Fibroblast of skin of left biceps (primary cell): Measurements from ENCODE around the gene TAMALIN.

Source experiments
- DNase-seq, 2 experiments: peaks; one replicate each; pipeline ENCODE4 v3.0.0-alpha.2; 2013; ENCODE audit warnings: low read depth in 2 of 2

The TAMALIN gene

DNA sequence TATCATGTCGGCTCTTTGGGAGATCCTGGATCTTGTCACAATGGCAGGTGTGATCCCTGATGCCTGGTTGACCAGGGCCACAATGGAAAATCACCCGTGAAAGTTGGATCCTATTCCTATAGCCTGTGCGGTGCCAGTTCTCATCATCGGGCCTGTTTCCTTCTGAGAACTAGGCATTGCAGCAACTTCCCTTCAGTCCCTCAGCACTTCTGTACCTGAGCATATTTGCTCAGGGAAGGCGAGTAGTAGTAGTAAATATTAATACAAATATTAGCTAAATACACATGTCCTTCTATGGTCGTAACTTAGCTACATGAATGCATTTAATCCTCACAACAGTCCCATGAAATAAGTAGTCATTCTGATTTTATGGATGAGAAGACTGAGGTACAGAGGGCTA, 22.1 kb upstream of the TAMALIN start:
- no peak for DNase-seq

DNA sequence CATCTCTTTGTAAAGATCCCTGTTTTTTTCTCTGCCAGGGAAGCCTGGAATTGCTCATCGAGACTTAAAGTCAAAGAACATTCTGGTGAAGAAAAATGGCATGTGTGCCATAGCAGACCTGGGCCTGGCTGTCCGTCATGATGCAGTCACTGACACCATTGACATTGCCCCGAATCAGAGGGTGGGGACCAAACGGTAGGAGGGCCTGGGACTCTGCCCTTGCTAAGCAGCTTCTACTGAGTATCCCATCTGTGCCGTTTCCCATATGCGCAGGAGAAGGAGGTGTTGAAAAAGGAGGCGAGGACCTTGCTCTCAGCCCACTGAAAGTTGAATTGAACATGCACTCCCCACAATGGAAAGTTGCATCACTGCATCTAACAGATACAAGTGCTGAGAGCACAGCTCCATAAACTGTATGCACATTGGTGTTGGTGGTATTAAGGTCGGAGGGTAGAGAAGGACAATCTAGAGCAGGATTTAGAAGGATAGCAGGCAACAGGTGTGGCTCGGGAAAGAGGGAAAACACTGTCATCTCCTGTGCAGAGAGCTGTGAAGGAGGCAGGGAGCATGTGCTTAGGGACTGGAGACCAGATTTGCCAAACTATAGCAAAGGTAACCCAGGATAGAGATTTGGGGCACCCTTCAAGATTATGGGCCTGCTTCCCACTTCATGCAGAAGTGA, 21.5 kb upstream of the TAMALIN start:
- DNase-seq, result no peak

DNA sequence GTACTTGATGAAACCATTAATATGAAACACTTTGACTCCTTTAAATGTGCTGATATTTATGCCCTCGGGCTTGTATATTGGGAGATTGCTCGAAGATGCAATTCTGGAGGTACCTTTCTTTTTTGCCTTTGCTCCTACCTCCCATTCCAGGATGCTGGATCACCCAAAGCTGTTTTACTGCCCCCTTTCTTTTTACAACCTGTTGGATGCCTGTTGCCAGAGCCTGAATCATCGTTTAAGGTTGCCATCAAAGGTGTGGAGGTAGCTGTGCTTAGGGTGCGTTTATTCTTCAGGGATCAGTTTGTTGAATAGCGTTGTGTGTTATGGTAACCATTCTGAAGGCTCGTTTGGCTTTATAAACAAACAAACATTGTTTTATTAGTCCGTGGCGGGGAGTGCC, 19.9 kb upstream of the TAMALIN start:
- no peak for DNase-seq

DNA sequence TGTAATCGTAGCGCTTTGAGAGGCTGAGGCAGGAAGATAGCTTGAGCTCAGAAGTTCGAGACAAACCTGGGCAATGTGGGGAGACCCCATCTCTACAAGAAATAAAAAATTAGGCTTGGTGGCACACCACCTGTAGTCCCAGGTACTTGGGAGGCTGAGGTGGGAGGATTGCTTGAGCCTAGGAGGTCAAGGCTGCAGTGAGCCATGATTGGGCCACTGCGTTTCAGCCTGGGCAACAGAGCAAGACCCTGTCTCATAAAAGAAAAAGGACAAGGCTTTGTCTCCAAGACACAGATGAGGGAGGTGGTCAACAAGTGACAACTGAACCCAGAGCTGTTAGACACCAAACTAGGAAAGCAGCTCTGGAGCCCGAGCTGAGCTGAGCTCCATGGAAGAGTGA, 14.5 kb upstream of the TAMALIN start:
- no peak for DNase-seq

DNA sequence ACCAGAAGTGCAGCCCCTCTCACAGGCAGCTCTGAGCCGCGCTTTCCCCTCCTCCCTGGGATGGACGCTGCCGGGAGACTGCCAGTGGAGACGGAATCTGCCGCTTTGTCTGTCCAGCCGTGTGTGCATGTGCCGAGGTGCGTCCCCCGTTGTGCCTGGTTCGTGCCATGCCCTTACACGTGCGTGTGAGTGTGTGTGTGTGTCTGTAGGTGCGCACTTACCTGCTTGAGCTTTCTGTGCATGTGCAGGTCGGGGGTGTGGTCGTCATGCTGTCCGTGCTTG, 12.3 kb upstream of the TAMALIN start:
- DNase-seq, result no peak

DNA sequence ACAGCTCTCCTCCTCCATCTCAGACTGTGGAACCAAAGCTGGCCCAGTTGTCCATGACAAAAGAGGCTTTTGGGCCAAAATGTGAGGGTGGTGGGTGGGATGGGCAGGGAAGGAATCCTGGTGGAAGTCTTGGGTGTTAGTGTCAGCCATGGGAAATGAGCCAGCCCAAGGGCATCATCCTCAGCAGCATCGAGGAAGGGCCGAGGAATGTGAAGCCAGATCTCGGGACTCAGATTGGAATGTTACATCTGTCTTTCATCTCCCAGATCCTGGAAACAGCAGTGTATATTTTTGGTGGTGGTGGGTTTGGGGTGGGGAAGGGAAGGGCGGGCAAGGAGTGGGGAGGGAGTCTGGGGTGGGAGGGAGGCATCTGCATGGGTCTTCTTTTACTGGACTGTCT, 11.8 kb upstream of the TAMALIN start:
- DNase-seq, result no peak

DNA sequence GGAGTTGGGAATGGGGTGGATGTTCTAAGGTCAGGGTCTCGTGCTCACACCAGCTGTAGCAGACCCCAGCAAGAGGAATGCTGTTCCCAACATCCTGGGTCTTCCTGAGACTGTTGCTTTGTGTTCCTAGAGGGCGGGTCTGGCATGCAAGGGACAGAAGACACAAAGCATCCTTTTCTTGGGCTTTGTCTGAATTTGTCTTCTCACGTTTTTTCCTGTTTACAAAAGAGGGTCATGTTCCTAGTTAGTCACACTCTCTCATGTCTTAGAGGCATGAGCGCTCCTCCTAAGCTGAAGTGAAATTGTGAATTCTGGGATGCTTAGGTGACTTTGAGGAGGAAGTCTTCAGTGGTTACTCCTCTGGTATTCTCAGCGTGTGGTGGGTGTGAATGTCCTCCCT, 9.6 kb upstream of the TAMALIN start:
- DNase-seq, result no peak

DNA sequence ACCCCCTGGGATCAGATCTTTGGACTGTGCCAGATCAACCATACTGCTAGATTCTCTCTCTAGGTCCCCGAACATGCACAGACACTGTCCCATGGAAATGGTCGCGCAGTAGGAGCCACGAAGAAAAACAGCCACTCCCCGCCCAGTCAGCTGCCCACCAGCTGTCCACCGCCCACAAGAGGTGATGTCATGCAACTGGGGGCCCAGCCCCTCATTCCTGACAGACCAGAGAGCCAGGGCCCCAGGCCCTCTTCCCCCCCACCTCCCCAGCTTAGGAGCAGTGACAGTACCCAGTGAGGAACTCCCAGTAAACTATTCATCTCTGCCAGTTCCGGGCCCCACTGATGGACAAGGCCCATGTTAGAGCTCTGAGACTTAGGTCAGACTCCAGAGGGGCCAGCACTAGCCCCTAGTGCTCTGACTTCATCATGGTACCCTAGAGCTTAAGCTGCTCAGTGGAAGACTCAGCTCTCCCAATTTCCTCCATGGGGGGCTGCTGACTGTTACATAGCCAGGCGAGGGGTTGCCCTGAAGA, 3.7 kb upstream of the TAMALIN start:
- DNase-seq, result no peak

DNA sequence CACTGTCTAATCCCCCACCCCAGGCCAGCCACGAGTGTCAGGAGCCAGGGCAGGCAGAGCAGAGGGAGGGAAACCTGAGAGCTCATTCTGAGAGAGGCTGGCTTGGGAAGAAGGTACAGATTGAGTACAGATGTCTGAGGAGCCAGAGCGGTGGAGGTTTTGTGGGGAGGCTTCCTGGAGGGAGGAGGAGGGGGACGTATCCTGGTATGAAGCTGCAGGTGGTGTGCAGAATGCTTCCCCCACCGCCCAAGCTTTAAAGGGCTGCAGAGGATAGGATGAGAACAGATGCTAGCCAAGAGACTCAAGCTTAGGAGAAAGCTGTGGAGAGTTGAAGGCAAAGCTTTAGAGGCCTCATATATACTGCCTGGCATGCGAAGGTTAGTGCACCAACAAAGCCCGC, 3.2 kb upstream of the TAMALIN start:
- no peak for DNase-seq

DNA sequence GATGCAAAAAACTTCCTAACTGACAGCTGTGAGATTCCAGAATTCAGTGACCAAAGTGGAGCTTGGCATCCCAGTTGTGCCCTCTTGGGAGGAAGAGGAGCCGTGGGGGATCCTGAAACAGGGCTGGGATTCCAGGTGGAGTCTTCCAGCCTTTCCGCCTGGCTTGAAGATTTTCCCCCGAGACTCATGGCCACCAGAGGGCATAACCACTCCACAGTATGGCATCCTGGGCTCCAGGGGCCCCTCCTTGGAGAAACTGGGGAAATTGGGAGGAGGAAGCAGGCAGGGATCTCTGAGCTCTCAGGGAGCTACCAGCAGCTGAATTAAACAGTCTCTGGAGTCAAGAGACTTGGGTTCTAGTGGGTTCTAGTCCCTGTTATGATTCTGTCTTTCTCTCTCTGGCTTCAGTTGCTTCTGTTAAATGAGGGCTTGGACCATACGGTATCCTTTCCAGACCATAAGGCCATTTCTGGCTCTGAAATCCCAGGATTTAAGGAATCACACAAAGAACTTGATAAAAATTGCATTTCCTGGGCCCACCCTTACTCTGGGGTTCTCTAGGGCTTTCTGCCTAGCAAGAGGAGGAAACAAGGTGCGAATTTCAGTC, 2.6 kb upstream of the TAMALIN start:
- no peak for DNase-seq

DNA sequence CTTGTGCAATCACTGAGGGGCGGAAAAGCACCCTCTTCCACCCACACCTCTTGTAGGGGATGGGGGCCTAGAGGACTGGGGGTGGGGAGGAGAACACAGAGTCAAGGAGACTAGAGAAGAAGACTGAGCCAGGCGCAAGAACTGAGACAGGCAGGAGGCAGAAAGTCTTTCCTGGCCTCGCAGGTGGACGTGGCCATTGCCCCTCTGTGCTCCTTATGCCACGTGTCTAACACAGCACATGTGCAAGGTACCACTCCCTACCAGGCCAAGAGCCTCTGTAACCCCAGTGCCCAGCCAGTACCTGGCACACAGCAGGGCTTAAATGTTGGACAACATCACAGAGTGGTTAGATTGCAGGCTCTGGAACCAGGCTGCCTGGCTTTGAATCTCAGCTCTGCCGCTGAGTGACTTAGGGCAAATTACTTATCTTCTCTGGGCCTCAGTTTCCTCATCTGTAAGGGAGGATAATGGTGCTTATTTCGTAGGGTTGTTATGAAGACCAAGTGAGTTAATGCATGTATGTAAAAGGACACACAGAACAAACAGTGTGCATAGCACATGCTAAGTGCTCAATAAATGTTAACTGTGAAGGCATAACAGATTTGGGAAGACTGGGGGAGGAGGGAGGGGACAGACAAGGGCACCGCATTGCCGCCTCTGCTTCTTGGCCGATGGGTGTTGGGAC, 1.4 kb upstream of the TAMALIN start:
- no peak for DNase-seq

DNA sequence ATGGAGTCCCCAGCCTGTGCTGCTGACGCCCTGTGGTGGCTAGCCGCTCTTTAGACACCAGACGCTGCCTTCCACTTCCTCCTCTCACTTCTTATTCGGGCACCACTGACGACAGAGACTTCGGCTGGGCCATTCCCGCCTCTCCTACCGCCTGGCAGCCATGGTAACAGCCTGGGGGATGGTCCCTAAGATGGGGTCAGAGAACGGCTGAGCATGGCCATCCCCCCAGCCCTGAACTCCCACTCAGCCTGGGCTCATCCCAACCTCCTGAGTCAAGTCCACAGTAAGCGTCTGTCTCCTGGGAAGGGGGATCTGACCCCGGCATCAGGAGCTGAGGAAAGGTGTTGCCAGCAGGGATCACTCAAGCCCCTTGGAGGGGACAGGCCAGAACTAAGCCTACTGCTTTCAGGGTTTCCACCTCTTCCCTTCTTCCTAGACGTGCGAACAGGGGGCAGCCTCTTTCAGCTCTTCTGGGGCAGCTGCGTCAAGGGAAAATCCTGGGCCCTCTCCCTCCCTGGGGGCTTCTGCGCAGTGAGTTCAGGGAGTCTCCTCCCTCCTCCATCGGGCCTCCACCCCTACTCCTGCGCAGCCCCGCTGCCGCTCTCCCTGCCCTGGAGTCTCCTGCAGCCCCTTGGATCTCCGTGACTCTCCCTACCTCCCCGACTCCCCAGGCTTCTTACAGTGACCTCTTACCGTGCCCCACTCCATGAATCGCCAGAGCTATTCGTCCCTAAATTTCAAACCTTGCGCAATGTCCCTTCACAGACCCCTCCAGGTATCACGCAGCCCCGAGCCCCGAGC, 643 bp upstream of the TAMALIN start:
- DNase-seq, result no peak

DNA sequence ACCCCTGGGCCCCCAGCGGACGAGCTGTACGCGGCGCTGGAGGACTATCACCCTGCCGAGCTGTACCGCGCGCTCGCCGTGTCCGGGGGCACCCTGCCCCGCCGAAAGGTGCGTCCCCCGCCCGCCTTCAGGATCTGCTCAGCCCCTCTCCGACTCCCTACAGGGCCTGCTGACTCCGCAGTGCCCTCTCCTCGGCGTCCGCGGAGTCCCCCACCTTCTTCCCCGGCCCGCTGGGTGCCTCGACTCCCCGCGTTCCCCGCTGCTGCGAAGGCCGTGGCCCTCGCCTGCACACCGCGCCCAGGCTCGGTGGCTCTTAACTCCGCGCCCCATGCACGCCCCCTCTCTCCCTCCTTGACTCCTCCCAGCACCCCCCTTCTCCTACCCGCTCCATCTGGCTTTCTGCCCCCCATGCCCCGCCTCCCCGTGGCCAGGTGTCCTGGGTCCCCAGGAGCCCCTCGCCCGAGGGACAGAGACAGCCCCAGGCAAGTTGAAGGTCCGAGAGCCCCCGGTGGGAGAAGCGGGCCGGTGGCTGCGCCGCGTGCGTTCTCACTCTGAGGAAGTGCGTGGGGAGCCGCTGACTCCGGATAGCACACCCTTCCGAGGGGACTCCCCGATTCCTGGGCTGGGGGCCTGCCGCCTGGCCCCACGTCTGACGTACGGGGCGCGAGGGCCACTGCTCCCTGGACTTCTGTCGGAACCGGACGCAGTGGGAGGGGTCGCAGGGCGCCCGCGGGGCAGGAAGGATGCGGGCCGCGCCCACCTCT, 594 bp downstream of the TAMALIN start:
- no peak for DNase-seq

DNA sequence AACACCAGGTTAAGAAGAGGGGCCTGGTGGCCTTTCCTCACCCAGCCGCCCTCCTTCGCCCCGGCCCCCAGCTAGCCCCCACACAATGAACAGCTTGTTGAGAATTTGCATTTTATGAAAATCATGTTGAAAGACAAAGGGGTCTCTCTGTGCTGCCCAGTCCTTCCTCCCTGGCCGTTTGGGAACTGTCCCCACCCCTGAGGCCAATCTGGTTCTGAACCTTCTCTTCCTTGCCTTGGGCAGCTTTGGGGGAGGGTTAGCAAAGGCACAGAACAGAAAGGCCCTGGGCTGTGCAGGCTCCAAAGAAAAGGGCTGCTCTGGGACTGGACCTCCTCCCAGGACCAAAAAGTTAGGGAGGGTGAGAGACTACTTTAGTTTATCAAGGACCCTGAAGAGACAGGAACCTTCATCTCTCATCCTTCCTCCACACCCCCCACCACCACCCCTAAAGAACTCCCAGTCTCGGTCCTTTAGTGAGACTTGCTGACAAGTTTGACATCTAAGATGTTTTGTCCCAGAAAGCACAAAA, 1.3 kb downstream of the TAMALIN start:
- no peak for DNase-seq

DNA sequence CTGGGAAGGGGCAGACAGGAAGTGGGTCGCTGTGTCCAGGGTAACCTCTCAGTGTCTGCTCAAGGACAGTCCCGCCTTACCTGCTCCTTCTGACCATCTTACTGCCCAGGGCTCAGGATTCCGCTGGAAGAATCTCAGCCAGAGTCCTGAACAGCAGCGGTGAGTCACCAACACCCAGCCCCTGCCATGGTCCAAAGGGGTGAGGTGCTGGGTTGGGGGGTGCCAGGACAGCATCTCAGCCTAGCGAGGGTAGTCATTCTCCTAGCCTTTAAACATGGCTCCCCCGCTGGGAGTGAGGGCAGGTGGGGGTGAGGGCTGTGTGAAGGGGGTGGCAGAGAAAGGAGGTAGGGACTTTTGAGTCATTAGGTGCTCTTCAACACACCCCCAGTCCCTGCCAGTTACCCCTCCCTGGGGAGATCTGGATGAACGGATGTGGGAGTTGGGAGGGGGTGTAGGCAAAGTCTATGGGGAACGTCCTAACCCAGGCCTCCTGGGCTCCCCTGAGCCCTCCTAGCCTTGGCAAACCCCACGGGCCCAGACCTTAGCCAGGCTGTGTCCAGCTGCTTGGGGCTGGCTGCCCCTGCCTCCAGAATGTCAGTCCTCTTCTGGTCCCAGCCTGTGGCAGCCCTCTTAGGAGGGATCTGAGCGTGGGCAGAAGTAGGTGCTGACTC, 2.5 kb downstream of the TAMALIN start:
- no peak for DNase-seq

DNA sequence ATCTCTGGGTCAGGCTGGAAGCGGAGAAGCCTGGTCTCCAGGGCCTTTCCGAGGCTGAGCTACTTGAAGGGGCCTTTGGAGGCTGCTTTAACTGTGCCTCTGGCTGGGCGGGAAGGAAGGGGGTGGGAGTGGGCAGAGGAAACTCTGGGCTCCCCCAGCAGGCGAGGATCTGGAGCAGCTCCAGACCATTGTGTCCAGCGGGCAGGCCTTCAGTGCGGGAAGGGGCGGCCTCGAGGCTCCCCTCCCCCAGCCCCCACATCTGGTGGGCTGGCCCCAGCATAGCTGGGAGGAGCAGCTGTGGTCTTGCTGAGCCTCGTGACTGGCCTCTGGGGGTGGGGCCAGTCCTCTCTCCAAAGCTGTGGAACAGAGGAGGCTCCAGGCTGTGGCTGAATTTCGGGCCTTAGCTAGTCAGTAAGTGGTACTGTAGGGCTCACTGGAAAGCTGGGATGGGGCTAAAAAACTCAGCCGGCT, 3.4 kb downstream of the TAMALIN start:
- DNase-seq, result peak; percentile 72 to 75

DNA sequence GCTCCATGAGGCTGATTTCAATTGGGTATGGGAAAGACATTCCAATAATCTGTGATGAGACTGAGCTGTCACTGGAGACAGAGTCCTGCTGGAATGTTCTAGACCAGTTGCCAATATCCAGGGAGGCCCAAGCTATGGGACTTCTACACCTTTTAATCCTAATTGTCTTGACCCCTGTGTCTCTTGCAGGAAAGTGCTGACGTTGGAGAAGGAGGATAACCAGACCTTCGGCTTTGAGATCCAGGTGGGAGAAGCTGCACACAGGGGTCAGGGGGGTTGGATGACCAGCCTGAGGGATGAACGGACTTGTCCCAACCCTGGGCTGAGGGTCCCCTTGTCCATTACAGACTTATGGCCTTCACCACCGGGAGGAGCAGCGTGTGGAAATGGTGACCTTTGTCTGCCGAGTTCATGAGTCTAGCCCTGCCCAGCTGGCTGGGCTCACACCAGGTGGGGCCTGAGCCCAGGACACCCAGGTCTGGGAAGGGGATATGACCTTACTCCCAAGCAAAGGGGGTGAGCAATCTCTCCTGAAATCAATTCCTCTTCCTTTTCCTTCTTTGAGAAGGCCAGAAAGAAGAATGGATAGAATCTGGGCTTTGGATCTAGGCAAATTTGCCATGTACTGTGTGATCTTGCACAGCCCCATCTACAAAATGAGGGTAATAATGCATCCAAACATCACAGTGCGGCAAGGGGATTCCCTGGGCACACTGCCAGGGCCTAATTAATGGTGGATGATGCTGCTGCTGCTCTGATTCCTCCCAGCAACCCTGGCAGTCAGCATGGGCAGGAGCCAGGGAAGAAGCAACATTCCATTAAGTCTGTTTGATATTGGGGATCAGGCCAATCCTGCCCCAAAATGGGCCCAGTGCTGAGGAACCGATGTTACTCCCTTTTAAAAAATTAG, 4.2 kb downstream of the TAMALIN start:
- no peak for DNase-seq

DNA sequence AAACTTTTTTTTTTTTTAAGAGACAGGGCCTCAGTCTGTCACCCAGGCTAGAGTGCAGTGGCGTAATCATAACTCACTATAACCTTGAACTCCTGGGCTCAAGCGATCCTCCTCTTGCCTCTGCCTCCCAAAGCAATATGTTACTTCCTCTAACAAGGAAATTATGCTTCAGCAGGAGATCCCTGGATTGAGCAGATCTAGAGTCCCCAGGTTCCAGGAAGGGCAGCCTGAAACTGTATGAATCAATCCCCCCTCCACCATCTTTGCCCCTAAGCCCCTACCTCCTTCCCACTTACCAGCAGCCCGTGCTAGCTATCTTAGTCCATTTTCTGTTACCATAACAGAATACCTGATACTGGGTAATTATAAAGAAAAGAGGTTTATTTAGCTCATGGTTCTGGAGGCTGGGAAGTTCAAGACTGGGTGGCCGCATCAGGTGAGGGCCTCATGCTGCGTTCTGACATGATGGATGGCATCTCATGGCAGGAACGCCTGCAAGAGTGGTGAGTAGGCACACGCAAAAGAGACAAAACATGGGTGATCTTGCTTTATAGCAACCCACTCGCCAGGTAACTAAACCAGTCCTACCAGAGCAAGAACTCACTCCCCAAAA, 5.0 kb downstream of the TAMALIN start:
- DNase-seq, result no peak

DNA sequence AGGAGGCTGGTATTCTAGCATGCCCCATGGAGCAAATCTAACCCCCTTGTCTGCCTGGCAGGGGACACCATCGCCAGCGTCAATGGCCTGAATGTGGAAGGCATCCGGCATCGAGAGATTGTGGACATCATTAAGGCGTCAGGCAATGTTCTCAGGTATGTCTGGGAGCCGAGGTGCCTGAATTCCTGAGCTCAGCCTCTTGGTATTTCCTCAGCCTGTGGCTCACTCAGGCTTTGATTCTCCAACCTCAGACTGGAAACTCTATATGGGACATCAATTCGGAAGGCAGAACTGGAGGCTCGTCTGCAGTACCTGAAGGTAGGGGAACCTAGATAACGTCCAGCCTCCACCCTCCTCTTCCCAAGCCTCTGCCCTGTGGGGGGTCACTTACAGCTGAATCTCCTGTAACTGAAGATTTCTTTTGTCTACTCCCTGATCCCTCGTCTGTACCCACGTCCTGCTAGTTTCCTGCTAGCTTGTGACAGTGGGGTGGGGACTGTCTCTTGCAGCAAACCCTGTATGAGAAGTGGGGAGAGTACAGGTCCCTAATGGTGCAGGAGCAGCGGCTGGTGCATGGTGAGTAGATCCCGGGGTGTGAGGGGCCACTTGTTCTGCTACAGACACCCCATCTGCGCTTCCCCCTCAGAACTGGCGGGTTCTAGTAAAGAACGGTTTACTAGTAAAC, 7.0 kb downstream of the TAMALIN start:
- DNase-seq, result no peak
